Measurements from ENCODE around the gene HOXB6.

Gene HOXB6

DNA sequence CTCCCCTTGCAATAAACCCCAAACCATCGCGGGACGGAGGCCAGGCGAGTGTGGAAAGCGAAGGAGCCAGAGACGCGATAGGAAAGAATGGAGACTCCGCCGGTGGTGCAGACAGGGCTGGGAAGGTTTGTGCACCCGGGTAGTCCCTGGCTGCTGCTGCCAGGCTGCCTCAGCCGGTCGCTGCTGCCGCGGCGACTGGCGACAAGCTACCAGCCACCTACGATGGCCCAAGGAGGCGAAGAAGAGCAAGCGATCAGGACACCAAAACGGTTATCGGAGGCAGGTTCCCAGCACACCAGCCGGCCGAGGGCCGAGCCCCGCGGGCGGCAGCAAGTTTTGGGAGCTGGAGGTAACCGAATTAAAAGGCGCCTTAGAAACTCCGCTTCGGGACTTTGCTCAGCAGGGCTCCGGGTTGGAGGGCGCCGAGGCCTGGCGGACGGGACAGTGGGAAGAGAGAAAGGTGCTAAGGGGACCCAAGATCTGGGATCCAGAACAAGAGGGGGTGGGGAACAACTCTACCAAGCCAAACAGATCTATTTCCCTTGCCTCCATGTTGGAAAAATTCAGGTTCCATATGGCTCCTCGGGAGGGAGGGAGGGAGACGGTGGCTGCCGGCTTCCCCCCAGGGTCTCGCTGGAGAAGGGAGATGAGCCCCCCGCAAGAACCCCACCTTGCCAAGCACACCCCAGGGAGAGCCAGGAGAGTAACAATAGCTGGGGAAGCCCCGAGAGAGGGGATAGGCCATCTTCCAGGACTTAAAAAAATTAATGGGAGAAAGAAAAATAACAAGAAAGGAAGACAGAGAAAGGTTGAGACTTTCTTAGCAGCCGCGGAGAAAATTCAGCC, 50.2 kb downstream of the HOXB6 start:
- Histone ChIP-seq H3K36me3 (ENCODE audit: control insufficient read depth in 5 of 5, insufficient read depth in 5 of 5, low read length in 5 of 5) (peaks cover 0 to 27% (median 20%) of the 10 kb centered on the region in 5 donors), H3K9me3 (ENCODE audit: control insufficient read depth in 5 of 5, low read length in 5 of 5) (no peaks in the 10 kb centered on the region), H3K9ac (ENCODE audit: low read length in 5 of 5) (peak overlapping the region in 3 of 5 donors; percentile 30 to 65 (median 52)), H3K4me3 (ENCODE audit: low read depth in 1 of 5, low read length in 5 of 5) (peak overlapping the region; percentile 6 to 63 (median 48)), H3K4me1 (ENCODE audit: control insufficient read depth in 5 of 5, insufficient read depth in 5 of 5, low read length in 5 of 5) (peaks cover 16 to 70% (median 59%) of the 10 kb centered on the region in 5 donors), H3K27ac (ENCODE audit: low read depth, low read length) (peak overlapping the region; percentile 79), H3K27me3 (ENCODE audit: control insufficient read depth in 5 of 5, insufficient read depth in 4 of 5, low read length in 5 of 5) (no peaks in the 10 kb centered on the region)

- peak overlapping the region in 3 of 5 donors; percentile 6 to 48 (median 22) for H3K4me3 ChIP-seq (ENCODE audit: low read depth in 1 of 5, low read length in 5 of 5)
- H3K4me1 ChIP-seq (ENCODE audit: control insufficient read depth in 5 of 5, insufficient read depth in 5 of 5, low read length in 5 of 5): peaks cover 14 to 67% (median 54%) of the 10 kb centered on the region in 5 donors
- no peaks in the 10 kb centered on the region for H3K27me3 ChIP-seq (ENCODE audit: control insufficient read depth in 5 of 5, insufficient read depth in 4 of 5, low read length in 5 of 5)
- H3K36me3 ChIP-seq (ENCODE audit: control insufficient read depth in 5 of 5, insufficient read depth in 5 of 5, low read length in 5 of 5): peaks cover 0 to 29% (median 23%) of the 10 kb centered on the region in 5 donors
- H3K27ac ChIP-seq (ENCODE audit: low read depth, low read length): peak overlapping the region; percentile 79
- peak overlapping the region in 1 of 5 donors; percentile 52 for H3K9ac ChIP-seq (ENCODE audit: low read length in 5 of 5)
- no peaks in the 10 kb centered on the region for H3K9me3 ChIP-seq (ENCODE audit: control insufficient read depth in 5 of 5, low read length in 5 of 5)
These were observed 51.0 kb downstream of the HOXB6 start for GRCh38 chr17:48553826-48554225.

DNA sequence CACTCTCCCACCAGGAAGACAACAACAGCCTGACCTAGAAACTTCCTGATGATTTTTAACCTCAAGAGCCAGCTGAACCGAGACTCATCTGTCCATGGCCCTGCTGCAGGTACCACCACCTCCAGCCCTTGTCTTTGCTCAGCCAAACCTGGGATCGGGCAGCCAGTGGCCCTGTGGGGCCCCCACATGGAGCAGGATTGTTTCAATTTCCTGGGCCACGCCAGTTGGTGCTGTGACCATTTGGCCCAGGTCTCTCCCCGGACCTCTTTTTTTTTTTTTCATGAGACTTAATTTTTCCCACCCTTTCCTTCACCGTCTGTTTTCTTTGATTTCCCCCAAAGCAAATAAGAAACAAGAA, 51.6 kb downstream of the HOXB6 start:
- Histone ChIP-seq H3K9me3 (ENCODE audit: control insufficient read depth in 5 of 5, low read length in 5 of 5) (no peaks in the 10 kb centered on the region), H3K9ac (ENCODE audit: low read length in 5 of 5) (peak overlapping the region in 2 of 5 donors; percentile 19 to 40), H3K4me3 (ENCODE audit: low read depth in 1 of 5, low read length in 5 of 5) (peak overlapping the region in 2 of 5 donors; percentile 22 to 53), H3K27ac (ENCODE audit: low read depth, low read length) (peak overlapping the region; percentile 79), H3K27me3 (ENCODE audit: control insufficient read depth in 5 of 5, insufficient read depth in 4 of 5, low read length in 5 of 5) (no peaks in the 10 kb centered on the region), H3K36me3 (ENCODE audit: control insufficient read depth in 5 of 5, insufficient read depth in 5 of 5, low read length in 5 of 5) (peaks cover 0 to 29% (median 23%) of the 10 kb centered on the region in 5 donors), H3K4me1 (ENCODE audit: control insufficient read depth in 5 of 5, insufficient read depth in 5 of 5, low read length in 5 of 5) (peaks cover 14 to 65% (median 55%) of the 10 kb centered on the region in 5 donors)

- Histone ChIP-seq H3K27ac (ENCODE audit: low read depth, low read length) (peak overlapping the region; percentile 79), H3K36me3 (ENCODE audit: control insufficient read depth in 5 of 5, insufficient read depth in 5 of 5, low read length in 5 of 5) (peaks cover 0 to 29% (median 23%) of the 10 kb centered on the region in 5 donors), H3K27me3 (ENCODE audit: control insufficient read depth in 5 of 5, insufficient read depth in 4 of 5, low read length in 5 of 5) (no peaks in the 10 kb centered on the region), H3K9ac (ENCODE audit: low read length in 5 of 5) (peak overlapping the region in 3 of 5 donors; percentile 19 to 47 (median 40)), H3K9me3 (ENCODE audit: control insufficient read depth in 5 of 5, low read length in 5 of 5) (no peaks in the 10 kb centered on the region), H3K4me1 (ENCODE audit: control insufficient read depth in 5 of 5, insufficient read depth in 5 of 5, low read length in 5 of 5) (peaks cover 15 to 67% (median 55%) of the 10 kb centered on the region in 5 donors), H3K4me3 (ENCODE audit: low read depth in 1 of 5, low read length in 5 of 5) (peak overlapping the region in 2 of 5 donors; percentile 22 to 53)
These were observed 52.2 kb downstream of the HOXB6 start for GRCh38 chr17:48552466-48553189.

DNA sequence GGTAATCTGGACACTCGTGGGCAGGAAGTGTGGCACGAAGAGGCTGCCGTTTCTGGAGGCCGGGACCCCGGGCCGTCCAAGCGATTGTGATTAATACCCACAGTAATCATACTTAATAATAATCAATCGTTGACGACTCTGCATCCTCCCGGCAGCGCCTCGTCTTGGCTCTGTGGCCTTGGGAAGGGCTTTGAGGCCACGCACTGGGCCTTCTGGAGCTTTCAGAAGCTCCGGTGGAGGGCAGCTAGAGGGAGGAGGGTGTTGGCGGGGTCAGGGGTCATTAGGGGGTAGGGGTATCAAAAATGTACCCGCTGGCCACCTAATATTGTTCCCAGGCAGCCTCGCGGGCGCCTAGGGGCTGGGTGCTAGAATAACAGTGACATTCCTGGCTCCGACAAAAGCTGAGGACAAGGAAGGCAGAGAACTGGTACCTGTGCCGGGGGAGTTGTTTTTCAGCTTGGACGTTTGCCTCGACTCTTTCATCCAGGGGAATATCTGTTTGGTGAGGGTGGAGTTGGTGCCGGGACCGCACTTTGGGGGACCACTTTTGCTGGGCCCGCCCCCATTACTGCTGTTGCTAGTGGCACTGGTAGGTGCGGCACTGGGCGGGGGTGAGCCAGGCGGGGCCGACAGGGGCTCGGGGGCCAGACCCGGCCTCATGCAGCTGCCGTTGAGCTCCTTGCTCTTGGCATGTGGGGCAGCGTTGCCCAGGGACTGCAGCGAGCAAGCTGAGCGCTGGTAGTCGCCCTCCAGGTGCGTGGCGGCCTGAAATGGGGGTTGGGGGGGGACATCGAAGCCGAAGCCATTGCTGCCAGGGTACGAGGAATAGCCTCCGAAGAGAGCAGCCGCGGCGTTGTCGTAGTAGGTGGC, 53.0 kb downstream of the HOXB6 start:
- Histone ChIP-seq H3K4me1 (ENCODE audit: control insufficient read depth in 5 of 5, insufficient read depth in 5 of 5, low read length in 5 of 5) (peaks cover 12 to 67% (median 54%) of the 10 kb centered on the region in 5 donors), H3K9ac (ENCODE audit: low read length in 5 of 5) (no peak overlapping the region), H3K36me3 (ENCODE audit: control insufficient read depth in 5 of 5, insufficient read depth in 5 of 5, low read length in 5 of 5) (peaks cover 0 to 29% (median 23%) of the 10 kb centered on the region in 5 donors), H3K4me3 (ENCODE audit: low read depth in 1 of 5, low read length in 5 of 5) (no peak overlapping the region), H3K27me3 (ENCODE audit: control insufficient read depth in 5 of 5, insufficient read depth in 4 of 5, low read length in 5 of 5) (no peaks in the 10 kb centered on the region), H3K9me3 (ENCODE audit: control insufficient read depth in 5 of 5, low read length in 5 of 5) (no peaks in the 10 kb centered on the region), H3K27ac (ENCODE audit: low read depth, low read length) (peak overlapping the region; percentile 67)

DNA sequence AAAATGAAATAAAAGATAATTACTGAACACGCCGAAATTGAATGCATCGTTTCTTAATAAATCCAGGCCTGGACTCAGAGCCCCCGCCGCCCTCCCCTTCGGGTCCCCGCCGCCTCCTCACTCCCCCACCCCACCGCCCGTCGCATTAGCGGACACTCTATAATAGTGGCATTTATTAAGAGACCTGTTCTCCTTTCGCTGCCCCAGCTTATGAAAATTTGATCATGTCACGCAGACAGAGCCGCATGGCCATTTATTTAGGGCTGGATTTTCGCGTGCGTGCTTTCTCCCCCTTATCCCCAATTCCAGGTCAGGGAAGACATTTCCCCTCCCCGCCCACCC, 53.6 kb downstream of the HOXB6 start:
- Histone ChIP-seq H3K4me1 (ENCODE audit: control insufficient read depth in 5 of 5, insufficient read depth in 5 of 5, low read length in 5 of 5) (peaks cover 13 to 66% (median 56%) of the 10 kb centered on the region in 5 donors), H3K36me3 (ENCODE audit: control insufficient read depth in 5 of 5, insufficient read depth in 5 of 5, low read length in 5 of 5) (peaks cover 0 to 29% (median 23%) of the 10 kb centered on the region in 5 donors), H3K27ac (ENCODE audit: low read depth, low read length) (no peak overlapping the region), H3K4me3 (ENCODE audit: low read depth in 1 of 5, low read length in 5 of 5) (no peak overlapping the region), H3K27me3 (ENCODE audit: control insufficient read depth in 5 of 5, insufficient read depth in 4 of 5, low read length in 5 of 5) (no peaks in the 10 kb centered on the region), H3K9ac (ENCODE audit: low read length in 5 of 5) (no peak overlapping the region), H3K9me3 (ENCODE audit: control insufficient read depth in 5 of 5, low read length in 5 of 5) (no peaks in the 10 kb centered on the region)

- no peaks in the 10 kb centered on the region for H3K9me3 ChIP-seq (ENCODE audit: control insufficient read depth in 5 of 5, low read length in 5 of 5)
- peaks cover 13 to 66% (median 56%) of the 10 kb centered on the region in 5 donors for H3K4me1 ChIP-seq (ENCODE audit: control insufficient read depth in 5 of 5, insufficient read depth in 5 of 5, low read length in 5 of 5)
- no peak overlapping the region for H3K4me3 ChIP-seq (ENCODE audit: low read depth in 1 of 5, low read length in 5 of 5)
- H3K27ac ChIP-seq (ENCODE audit: low read depth, low read length): no peak overlapping the region
- H3K9ac ChIP-seq (ENCODE audit: low read length in 5 of 5): no peak overlapping the region
- no peaks in the 10 kb centered on the region for H3K27me3 ChIP-seq (ENCODE audit: control insufficient read depth in 5 of 5, insufficient read depth in 4 of 5, low read length in 5 of 5)
- H3K36me3 ChIP-seq (ENCODE audit: control insufficient read depth in 5 of 5, insufficient read depth in 5 of 5, low read length in 5 of 5): peaks cover 0 to 29% (median 23%) of the 10 kb centered on the region in 5 donors
These were observed 54.1 kb downstream of the HOXB6 start for GRCh38 chr17:48550502-48551213.

- H3K4me3 ChIP-seq (ENCODE audit: low read depth in 1 of 5, low read length in 5 of 5): no peak overlapping the region
- no peaks in the 10 kb centered on the region for H3K27me3 ChIP-seq (ENCODE audit: control insufficient read depth in 5 of 5, insufficient read depth in 4 of 5, low read length in 5 of 5)
- H3K9me3 ChIP-seq (ENCODE audit: control insufficient read depth in 5 of 5, low read length in 5 of 5): no peaks in the 10 kb centered on the region
- no peak overlapping the region for H3K27ac ChIP-seq (ENCODE audit: low read depth, low read length)
- H3K9ac ChIP-seq (ENCODE audit: low read length in 5 of 5): no peak overlapping the region
- peaks cover 16 to 72% (median 62%) of the 10 kb centered on the region in 5 donors for H3K4me1 ChIP-seq (ENCODE audit: control insufficient read depth in 5 of 5, insufficient read depth in 5 of 5, low read length in 5 of 5)
- peaks cover 0 to 29% (median 23%) of the 10 kb centered on the region in 5 donors for H3K36me3 ChIP-seq (ENCODE audit: control insufficient read depth in 5 of 5, insufficient read depth in 5 of 5, low read length in 5 of 5)
These were observed 54.8 kb downstream of the HOXB6 start for GRCh38 chr17:48549914-48550501.

- Histone ChIP-seq H3K36me3 (ENCODE audit: control insufficient read depth in 5 of 5, insufficient read depth in 5 of 5, low read length in 5 of 5) (peaks cover 0 to 26% (median 21%) of the 10 kb centered on the region in 5 donors), H3K4me3 (ENCODE audit: low read depth in 1 of 5, low read length in 5 of 5) (no peak overlapping the region), H3K27ac (ENCODE audit: low read depth, low read length) (peak overlapping the region; percentile 95), H3K27me3 (ENCODE audit: control insufficient read depth in 5 of 5, insufficient read depth in 4 of 5, low read length in 5 of 5) (no peaks in the 10 kb centered on the region), H3K9me3 (ENCODE audit: control insufficient read depth in 5 of 5, low read length in 5 of 5) (no peaks in the 10 kb centered on the region), H3K9ac (ENCODE audit: low read length in 5 of 5) (peak overlapping the region in 1 of 5 donors; percentile 38), H3K4me1 (ENCODE audit: control insufficient read depth in 5 of 5, insufficient read depth in 5 of 5, low read length in 5 of 5) (peaks cover 16 to 67% (median 56%) of the 10 kb centered on the region in 5 donors)
These were observed 55.5 kb downstream of the HOXB6 start for GRCh38 chr17:48549281-48549630.

Measured in subcutaneous abdominal adipose tissue (tissue), 5 donors.